Fibroblast of villous mesenchyme (primary cell): ENCODE results near the gene KLK15. TPM values are rescaled to one million over a fixed set of nuclear protein-coding genes. Genes with fewer than 3 reads are reported as not detected.
A peak's percentile ranks its signal among the peaks of the same experiment; 100 is the strongest.

Experiments used
- DNase-seq: peaks from one replicate; pipeline ENCODE4 v3.0.0-alpha.2; 2010; ENCODE audit warnings: low read depth
- H3K4me3 ChIP-seq: 2 replicates; pipeline ENCODE4 v1.5.1; 2011; ENCODE audit warnings: low read depth, mild to moderate bottlenecking, low read length
- total RNA-seq: library from RNA; depleted of rRNA; stranded (reverse); fragments of >200 nt; gene quantifications from 2 replicates; pipeline ENCODE4 v1.2.3, GENCODE V29; 2012
- TF ChIP-seq, protein P1 (sequence below): IDR thresholded peaks from 2 replicates; pipeline ENCODE4 v1.5.1; 2012; ENCODE audit warnings: low read depth, mild to moderate bottlenecking, low read length; ENCODE audit not compliant: insufficient read depth

The KLK15 gene
- total RNA-seq, 1 donor, result not detected

- TF ChIP-seq, protein P1, sequence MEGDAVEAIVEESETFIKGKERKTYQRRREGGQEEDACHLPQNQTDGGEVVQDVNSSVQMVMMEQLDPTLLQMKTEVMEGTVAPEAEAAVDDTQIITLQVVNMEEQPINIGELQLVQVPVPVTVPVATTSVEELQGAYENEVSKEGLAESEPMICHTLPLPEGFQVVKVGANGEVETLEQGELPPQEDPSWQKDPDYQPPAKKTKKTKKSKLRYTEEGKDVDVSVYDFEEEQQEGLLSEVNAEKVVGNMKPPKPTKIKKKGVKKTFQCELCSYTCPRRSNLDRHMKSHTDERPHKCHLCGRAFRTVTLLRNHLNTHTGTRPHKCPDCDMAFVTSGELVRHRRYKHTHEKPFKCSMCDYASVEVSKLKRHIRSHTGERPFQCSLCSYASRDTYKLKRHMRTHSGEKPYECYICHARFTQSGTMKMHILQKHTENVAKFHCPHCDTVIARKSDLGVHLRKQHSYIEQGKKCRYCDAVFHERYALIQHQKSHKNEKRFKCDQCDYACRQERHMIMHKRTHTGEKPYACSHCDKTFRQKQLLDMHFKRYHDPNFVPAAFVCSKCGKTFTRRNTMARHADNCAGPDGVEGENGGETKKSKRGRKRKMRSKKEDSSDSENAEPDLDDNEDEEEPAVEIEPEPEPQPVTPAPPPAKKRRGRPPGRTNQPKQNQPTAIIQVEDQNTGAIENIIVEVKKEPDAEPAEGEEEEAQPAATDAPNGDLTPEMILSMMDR, result no peak
- DNase-seq, result no peak
- no peak overlapping the region for H3K4me3 ChIP-seq
These were observed 4.9 kb upstream of the KLK15 start for GRCh38 chr19:50838239-50838638.

- DNase-seq, result no peak
- TF ChIP-seq, protein P1, result no peak
- no peak overlapping the region for H3K4me3 ChIP-seq
These were observed 3.9 kb upstream of the KLK15 start for GRCh38 chr19:50837300-50837699.

DNA sequence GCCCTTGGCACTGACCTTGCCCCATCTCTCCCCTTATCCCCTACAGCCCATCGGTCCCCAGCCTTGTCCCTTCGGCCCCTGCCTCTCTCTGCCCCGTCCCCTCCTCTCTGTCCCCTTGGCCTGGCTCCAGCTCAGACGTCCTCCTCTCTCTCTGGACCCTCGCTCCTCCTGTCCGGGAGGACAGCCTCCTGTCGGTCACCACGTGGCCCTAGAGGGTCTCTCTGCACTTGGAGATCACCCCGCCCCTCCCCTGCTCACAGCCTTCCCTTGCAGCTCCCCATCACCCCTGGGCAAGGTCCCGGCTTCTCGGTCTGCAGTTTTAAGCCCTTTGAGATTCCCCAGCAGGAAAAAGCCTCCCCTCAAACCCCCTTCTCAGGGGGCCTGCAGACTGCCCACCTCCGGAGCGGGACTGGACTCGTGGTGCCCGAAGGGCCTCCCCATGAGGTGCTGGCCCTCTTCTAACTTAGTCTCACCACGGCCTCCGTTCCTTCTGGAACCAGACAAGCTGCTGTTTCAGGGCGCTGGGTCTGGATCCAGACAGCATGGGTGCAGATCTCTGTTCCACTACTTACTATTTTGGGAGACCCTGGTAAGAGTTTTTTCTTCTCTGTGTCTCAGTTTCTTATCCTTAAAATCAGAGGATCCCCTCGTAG lies 3.3 kb upstream of the KLK15 start:
- no peak for DNase-seq
- TF ChIP-seq, protein P1, result no peak
- no peak overlapping the region for H3K4me3 ChIP-seq

DNA sequence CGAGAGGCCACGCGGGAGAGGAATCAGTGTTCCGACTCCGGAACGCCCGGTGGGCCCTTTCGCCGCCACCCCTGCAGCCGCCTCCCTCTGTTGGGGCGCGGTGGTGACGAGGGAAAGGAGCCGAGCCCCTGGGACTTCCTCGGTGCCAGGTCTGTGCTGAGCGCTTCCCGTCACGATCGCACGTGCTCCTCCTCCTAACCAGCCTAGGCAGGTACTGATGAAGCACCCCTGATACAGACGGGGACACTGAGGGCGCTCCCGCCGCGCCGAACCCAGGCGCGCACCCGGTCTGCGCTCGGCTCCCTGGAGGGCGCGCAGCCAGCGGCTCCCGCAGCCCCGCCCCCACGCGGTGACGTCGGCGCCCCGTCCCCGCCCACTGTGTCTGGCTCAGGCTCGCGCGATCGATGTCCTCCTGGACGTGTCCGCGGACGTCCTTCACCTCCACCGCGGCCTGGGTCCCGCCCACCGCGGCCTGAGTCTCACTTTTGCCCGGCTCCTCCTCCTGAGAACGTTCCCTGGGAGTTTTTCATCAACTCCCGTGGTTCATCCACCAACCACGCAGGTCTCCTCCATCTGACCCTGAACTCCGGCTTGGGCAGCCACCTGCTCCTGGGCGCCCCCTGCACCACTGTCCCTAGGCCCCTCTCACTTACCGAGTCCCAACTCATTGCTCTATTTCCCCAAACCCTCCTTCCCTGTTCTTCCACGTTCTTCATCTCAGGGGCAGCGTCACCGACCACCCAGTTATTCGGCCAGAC lies 2.6 kb upstream of the KLK15 start:
- H3K4me3 ChIP-seq, result peak overlapping the region; percentile 70
- DNase-seq, result peak; percentile 50
- TF ChIP-seq, protein P1, result no peak

GRCh38 chr19:50835103-50835784 lies 1.9 kb upstream of the KLK15 start:
- peak; percentile 24 for DNase-seq
- TF ChIP-seq, protein P1, result no peak
- H3K4me3 ChIP-seq, result peak overlapping the region; percentile 70

GRCh38 chr19:50833802-50834167 lies 411 bp upstream of the KLK15 start:
- DNase-seq, result no peak
- H3K4me3 ChIP-seq, result no peak overlapping the region
- TF ChIP-seq, protein P1, result no peak
